Upper lobe of right lung (tissue), 1 donor: ENCODE data around the gene CDH12. TPM values are rescaled to one million over a fixed set of nuclear protein-coding genes. Genes with fewer than 3 reads are reported as not detected.

Experiments
- ATAC-seq: fragments of 200-7000 bp; cut with Tn5 transposase; one replicate; pipeline ENCODE4 v1.9.1; 2020; ENCODE audit warnings: mild to moderate bottlenecking, moderate library complexity
- DNase-seq: peaks from one replicate; pipeline ENCODE4 v3.0.0-alpha.2; 2020
- H3K27ac ChIP-seq: fragments of 200-600 bp; one replicate; pipeline ENCODE4 v1.8.0; 2022
- H3K27me3 ChIP-seq: fragments of 200-600 bp; one replicate; pipeline ENCODE4 v1.8.0; 2022; ENCODE audit warnings: mild to moderate bottlenecking
- H3K36me3 ChIP-seq: fragments of 200-600 bp; one replicate; pipeline ENCODE4 v1.8.0; 2022
- H3K4me1 ChIP-seq: fragments of 200-600 bp; one replicate; pipeline ENCODE4 v1.8.0; 2022
- H3K4me3 ChIP-seq: fragments of 200-600 bp; one replicate; pipeline ENCODE4 v1.8.0; 2022; ENCODE audit warnings: mild to moderate bottlenecking
- H3K9me3 ChIP-seq: fragments of 200-600 bp; one replicate; pipeline ENCODE4 v1.8.0; 2022
- CTCF ChIP-seq: fragments of 200-600 bp; IDR thresholded peaks from one replicate; pipeline ENCODE4 v1.8.0; 2022; ENCODE audit warnings: antibody characterized with exemption
- intact Hi-C: fragments of 100-400 bp; cut with DNase I; formaldehyde crosslinking; loops from one replicate; pipeline ENCODE4 v1.11.0; 2022
- total RNA-seq: library from RNA; stranded (reverse); fragmentation: NEBNext Ultra II Directional; extraction: Animal tissue kit (Norgen Biotek cat#: 25700); gene quantifications from one replicate; pipeline ENCODE4 v1.2.1, GENCODE V29; 2021
- donor health status: DM: no; HTN: yes; CAD: no; lungs with severe emphysema.

CDH12 gene
- total RNA-seq, 1 donor from 2014 or later = not detected

- TF ChIP-seq CTCF = no peak
- Histone ChIP-seq H3K4me1 (no peaks in the 10 kb centered on the region), H3K9me3 (no peaks in the 10 kb centered on the region), H3K27ac (no peak overlapping the region), H3K36me3 (no peaks in the 10 kb centered on the region), H3K27me3 (no peaks in the 10 kb centered on the region), H3K4me3 (no peak overlapping the region)
- intact Hi-C loops = no loop called here
- ATAC-seq (no peak), DNase-seq (no peak)
Measured at GRCh38 chr5:21774801-21775200, 1078.3 kb downstream of the CDH12 start.

GRCh38 chr5:21774281-21774680, 1078.9 kb downstream of the CDH12 start:
- no peak for ATAC-seq

DNA sequence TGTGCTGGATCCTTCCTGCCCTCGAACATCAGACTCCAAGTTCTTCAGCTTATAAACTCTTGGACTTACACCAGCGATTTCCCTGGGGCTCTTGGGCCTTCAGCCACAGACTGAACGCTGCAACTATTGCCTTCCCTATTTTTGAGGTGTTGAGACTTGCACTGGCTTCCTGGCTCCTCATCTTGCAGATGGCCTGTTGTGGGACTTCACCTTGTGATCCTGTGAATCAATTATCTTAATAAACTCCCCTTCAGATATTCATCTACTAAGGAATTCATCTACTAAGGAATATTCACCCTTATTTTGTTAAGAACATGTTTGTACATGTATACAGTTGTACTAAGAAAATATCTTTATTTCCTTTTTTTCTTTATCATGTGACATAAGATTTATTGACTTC, 1079.7 kb downstream of the CDH12 start:
- TF ChIP-seq CTCF = no peak
- Histone ChIP-seq H3K4me1 (no peaks in the 10 kb centered on the region), H3K4me3 (no peak overlapping the region), H3K27ac (no peak overlapping the region), H3K9me3 (no peaks in the 10 kb centered on the region), H3K36me3 (no peaks in the 10 kb centered on the region), H3K27me3 (no peaks in the 10 kb centered on the region)
- DNase-seq (no peak), ATAC-seq (no peak)
- intact Hi-C loops = no loop called here

More at GRCh38 chr5:21774281-21774680, 1078.9 kb downstream of the CDH12 start:
- H3K36me3 ChIP-seq = no peaks in the 10 kb centered on the region
- no peaks in the 10 kb centered on the region for H3K9me3 ChIP-seq
- H3K4me1 ChIP-seq = no peaks in the 10 kb centered on the region
- H3K4me3 ChIP-seq = no peak overlapping the region
- H3K27me3 ChIP-seq = no peaks in the 10 kb centered on the region
- H3K27ac ChIP-seq = no peak overlapping the region
- intact Hi-C loops = no loop called here
- DNase-seq = no peak
- TF ChIP-seq CTCF = no peak

DNA sequence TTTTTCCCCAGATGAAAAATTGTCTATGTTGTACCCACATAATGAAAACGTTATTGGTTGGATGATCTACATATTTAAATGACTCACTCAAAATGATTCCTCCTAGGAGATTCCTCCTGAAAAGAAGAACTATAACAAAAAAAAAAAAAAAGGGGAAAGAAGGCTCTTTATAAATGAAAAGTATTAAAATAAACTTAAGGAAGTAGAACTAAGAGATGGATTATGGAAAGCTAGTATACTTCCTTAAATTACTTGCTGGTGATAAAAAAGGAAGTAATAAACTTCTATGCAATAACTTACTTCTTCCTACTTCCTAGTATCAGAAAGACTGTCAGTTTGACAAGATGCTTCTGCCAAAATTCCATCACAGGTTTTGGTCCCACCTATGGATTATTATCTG, 1087.7 kb downstream of the CDH12 start:
- intact Hi-C loops = no loop called here
- Histone ChIP-seq H3K4me1 (no peaks in the 10 kb centered on the region), H3K27me3 (no peaks in the 10 kb centered on the region), H3K27ac (no peak overlapping the region), H3K9me3 (no peaks in the 10 kb centered on the region), H3K36me3 (no peaks in the 10 kb centered on the region), H3K4me3 (no peak overlapping the region)
- ATAC-seq = no peak
- no peak for DNase-seq
- TF ChIP-seq CTCF = no peak

DNA sequence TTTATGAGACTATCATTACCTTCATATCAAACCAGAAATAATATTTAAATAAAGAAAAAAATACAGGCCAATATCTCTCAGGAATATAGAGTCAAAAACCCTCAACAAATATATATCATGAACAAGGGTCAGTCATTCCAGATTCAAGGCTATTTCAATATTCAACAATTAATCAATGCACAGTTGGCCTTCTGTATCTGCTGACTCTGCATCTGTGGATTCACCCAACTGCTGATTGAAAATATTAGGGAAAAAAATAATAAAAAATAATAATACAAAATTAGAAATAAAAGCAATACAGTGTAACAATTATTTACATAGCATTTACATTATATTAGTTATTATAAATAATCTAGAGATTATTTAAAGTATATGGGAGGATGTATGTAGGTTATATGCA, 1114.0 kb downstream of the CDH12 start:
- H3K9me3 ChIP-seq = no peaks in the 10 kb centered on the region
- no peak overlapping the region for H3K4me3 ChIP-seq
- no peak for ATAC-seq
- no peak overlapping the region for H3K27ac ChIP-seq
- no peaks in the 10 kb centered on the region for H3K36me3 ChIP-seq
- no peak for DNase-seq
- TF ChIP-seq CTCF = no peak
- intact Hi-C loops = no loop called here
- H3K27me3 ChIP-seq = no peaks in the 10 kb centered on the region
- no peaks in the 10 kb centered on the region for H3K4me1 ChIP-seq

DNA sequence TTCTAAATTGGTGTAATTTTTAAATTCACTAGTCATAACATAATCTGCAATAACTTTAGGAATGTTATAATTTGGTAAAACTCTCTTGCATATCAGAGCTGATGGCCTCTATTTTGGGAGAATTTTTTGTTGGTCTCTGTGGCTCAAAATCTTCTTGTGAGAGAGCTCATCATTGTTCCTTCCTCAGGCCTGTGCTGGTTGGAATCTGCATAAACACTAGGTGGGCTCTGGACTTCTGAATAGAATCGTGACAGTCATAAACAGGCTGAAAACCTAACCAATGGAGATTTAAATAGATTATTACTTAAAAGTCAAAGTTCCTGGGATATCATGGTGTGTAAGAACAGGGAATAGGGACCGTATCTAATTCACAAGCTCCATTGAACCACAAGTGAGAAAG, 1129.6 kb downstream of the CDH12 start:
- no peak overlapping the region for H3K4me3 ChIP-seq
- TF ChIP-seq CTCF = no peak
- ATAC-seq = no peak

More for the DNA sequence above, 1129.6 kb downstream of the CDH12 start:
- Histone ChIP-seq H3K27me3 (no peaks in the 10 kb centered on the region), H3K36me3 (no peaks in the 10 kb centered on the region), H3K4me1 (no peaks in the 10 kb centered on the region), H3K27ac (no peak overlapping the region), H3K9me3 (no peaks in the 10 kb centered on the region)
- DNase-seq = no peak
- intact Hi-C loops = no loop called here
